Thoracic aorta (tissue), 2 donors: ENCODE results near the gene GALNT2. TPM values are rescaled to one million over a fixed set of nuclear protein-coding genes. Genes with fewer than 3 reads are reported as not detected.
A peak's percentile ranks its signal among the peaks of the same experiment; 100 is the strongest.

ENCODE experiments used
- ATAC-seq: fragments of 150-250 bp; one replicate; pipeline ENCODE4 v1.8.0; 2017; ENCODE audit warnings: low read depth; ENCODE audit not compliant: insufficient number of reproducible peaks, low FRiP score
- DNase-seq: peaks from one replicate; pipeline ENCODE4 v3.0.0-alpha.2; 2020; ENCODE audit warnings: low spot score
- H3K27ac ChIP-seq, 2 donors: fragments of 200-600 bp; sonication (generic); 1 replicate in 1 of 2; 2 replicates in 1 of 2; pipeline ENCODE4 v1.5.1; 2016; ENCODE audit warnings: mild to moderate bottlenecking in 2 of 2, moderate library complexity in 2 of 2
- H3K27me3 ChIP-seq: fragments of 200-600 bp; sonication (generic); replicated peaks from 2 replicates; pipeline ENCODE4 v1.6.0; 2016; ENCODE audit warnings: mild to moderate bottlenecking; ENCODE audit not compliant: insufficient read depth
- H3K36me3 ChIP-seq: fragments of 200-600 bp; sonication (generic); one replicate; pipeline ENCODE4 v1.5.1; 2016
- H3K4me1 ChIP-seq, 2 donors: fragments of 200-600 bp; sonication (generic); 1 replicate in 1 of 2; 2 replicates in 1 of 2; pipeline versions ENCODE4 v1.5.1 to v1.6.0; 2016; ENCODE audit warnings: low read depth in 2 of 2, mild to moderate bottlenecking in 1 of 2; ENCODE audit not compliant: control insufficient read depth in 1 of 2
- H3K4me3 ChIP-seq: fragments of 200-600 bp; sonication (generic); 2 replicates; pipeline ENCODE4 v1.5.1; 2016; ENCODE audit warnings: mild to moderate bottlenecking
- H3K9me3 ChIP-seq: fragments of 200-600 bp; sonication (generic); 2 replicates; pipeline ENCODE4 v1.5.1; 2016
- CTCF ChIP-seq: fragments of 200-600 bp; sonication (generic); IDR thresholded peaks from one replicate; pipeline ENCODE4 v1.5.1; 2019; ENCODE audit warnings: antibody characterized with exemption
- total RNA-seq, 2 donors: library from RNA; depleted of rRNA; stranded (reverse); fragments of >200 nt; gene quantifications; one replicate each; pipeline versions ENCODE4 v1.1.0 to v1.2.3, GENCODE V29; 2016

The GALNT2 gene
- total RNA-seq, 2 donors from 2014 or later, result 113 to 148 TPM

DNA sequence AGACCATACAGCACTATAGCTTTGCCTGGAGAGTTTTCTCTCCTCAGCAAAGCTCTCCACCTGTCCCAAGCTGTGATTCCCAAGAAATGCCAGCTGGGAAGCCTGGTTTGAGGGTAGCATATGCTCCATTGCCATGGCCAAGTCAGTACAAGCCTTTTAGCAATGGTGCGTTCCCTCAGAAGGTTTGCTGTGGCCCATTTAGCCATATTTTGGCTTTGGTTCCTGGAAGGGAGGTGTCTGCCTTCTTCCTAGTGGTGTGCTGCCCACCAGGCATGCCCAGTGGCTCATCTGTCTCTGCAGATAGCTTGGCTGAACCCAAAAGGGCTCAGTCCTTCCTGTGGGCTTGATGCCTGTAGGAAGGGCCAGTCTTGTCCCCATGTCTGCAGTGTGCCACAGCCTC lies 32.4 kb downstream of the GALNT2 start:
- H3K27ac ChIP-seq, result no peak overlapping the region
- H3K36me3 ChIP-seq, result no peaks in the 10 kb centered on the region
- H3K9me3 ChIP-seq, result no peaks in the 10 kb centered on the region
- DNase-seq (no peak), ATAC-seq (no peak)
- H3K4me1 ChIP-seq, result peaks cover 20 to 36% of the 10 kb centered on the region in 2 donors
- H3K4me3 ChIP-seq, result no peak overlapping the region
- no peak for TF ChIP-seq CTCF
- no peaks in the 10 kb centered on the region for H3K27me3 ChIP-seq

DNA sequence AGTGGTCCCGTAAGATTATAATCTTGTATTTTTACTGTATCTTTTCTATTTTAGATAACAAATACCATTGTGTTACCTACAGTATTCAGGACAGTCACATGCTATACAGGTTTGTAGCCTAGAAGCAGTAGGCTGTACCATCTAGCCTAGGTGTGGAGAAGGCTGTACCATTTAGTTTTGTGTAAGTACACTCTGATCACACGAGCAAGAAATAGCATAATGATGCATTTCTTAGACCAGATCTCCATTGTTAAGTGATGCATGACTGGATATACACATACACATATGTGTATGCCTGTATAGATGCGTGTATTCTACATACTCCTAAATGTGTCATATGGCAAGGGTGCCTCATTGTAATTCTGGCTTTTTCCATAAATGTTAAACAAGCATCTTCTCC lies 33.9 kb downstream of the GALNT2 start:
- no peaks in the 10 kb centered on the region for H3K36me3 ChIP-seq
- no peak for ATAC-seq
- no peak overlapping the region for H3K4me3 ChIP-seq
- H3K9me3 ChIP-seq, result no peaks in the 10 kb centered on the region
- no peak for TF ChIP-seq CTCF
- H3K27me3 ChIP-seq, result no peaks in the 10 kb centered on the region
- no peak for DNase-seq
- H3K4me1 ChIP-seq, result peaks cover 30 to 49% of the 10 kb centered on the region in 2 donors
- peak overlapping the region in 1 of 2 donors; percentile 39 for H3K27ac ChIP-seq

DNA sequence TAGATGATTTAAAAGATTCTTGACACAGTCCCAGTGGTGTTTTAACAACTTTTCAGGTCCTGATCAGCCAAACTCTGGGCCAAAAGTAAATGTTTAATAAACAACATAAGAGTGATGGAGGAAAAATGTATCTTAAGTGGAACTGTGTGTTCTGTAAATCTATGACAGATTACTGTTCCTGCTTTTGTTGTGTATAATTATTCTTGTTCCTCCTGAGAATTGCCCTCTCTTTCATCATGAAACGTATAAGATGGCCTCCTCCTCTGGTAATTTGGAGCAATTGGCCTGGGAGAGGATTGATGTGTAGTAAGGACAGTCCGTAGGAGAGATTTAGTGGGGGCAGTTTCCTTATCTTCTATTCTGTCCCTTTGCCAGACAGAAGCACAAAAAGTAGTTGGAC lies 34.5 kb downstream of the GALNT2 start:
- ATAC-seq (no peak), DNase-seq (no peak)
- Histone ChIP-seq H3K4me3 (no peak overlapping the region), H3K27me3 (no peaks in the 10 kb centered on the region), H3K27ac (peak overlapping the region; percentile 24 to 39), H3K9me3 (no peaks in the 10 kb centered on the region), H3K36me3 (no peaks in the 10 kb centered on the region), H3K4me1 (peaks cover 36 to 55% of the 10 kb centered on the region in 2 donors)
- TF ChIP-seq CTCF, result no peak

DNA sequence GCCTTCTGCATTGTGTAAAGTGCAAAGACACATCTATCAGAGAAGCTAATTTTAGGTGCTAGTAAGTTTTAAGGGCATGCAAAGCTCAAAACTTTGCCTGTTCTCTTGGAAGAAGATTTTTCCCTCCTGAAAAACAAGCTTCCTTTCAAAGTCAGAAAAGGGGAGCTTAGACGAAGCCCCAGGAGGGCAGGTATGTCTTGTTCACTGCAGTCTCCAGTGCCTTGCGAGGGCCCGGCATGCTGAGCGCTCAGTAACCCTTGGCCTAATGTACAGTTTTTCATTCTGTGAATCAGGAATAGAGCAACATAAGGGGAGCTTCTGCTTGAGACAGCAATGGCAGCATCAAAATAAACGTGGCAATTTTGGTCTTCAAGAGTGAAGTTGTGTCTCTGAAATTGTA lies 35.0 kb downstream of the GALNT2 start:
- no peak overlapping the region for H3K4me3 ChIP-seq
- ATAC-seq (no peak), DNase-seq (no peak)
- no peaks in the 10 kb centered on the region for H3K27me3 ChIP-seq
- TF ChIP-seq CTCF, result no peak
- peak overlapping the region; percentile 24 to 39 for H3K27ac ChIP-seq
- H3K36me3 ChIP-seq, result no peaks in the 10 kb centered on the region
- peaks cover 36 to 60% of the 10 kb centered on the region in 2 donors for H3K4me1 ChIP-seq
- no peaks in the 10 kb centered on the region for H3K9me3 ChIP-seq

DNA sequence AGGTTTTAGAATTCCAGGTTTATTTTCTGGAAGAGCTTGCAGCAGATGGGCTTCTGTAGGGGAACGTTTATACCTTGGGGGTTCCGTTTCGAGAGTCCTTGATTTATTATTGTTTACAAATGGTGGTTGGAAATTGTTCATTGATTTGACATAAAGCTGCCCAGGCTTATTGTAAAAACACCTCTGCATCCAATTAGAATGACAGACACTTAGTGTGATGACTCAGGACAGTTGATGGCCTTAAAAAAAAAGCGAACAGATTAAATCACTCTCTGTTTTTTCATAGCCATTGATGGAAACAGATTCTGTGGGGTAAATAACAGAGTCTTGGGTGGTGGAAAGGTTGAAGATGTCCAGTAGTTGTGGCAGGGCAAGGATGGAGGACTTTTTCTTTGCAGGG lies 35.4 kb downstream of the GALNT2 start:
- ATAC-seq, result no peak
- H3K9me3 ChIP-seq, result no peaks in the 10 kb centered on the region
- H3K4me1 ChIP-seq, result peaks cover 36 to 63% of the 10 kb centered on the region in 2 donors
- no peak for DNase-seq
- no peaks in the 10 kb centered on the region for H3K36me3 ChIP-seq
- no peak overlapping the region for H3K4me3 ChIP-seq
- H3K27me3 ChIP-seq, result no peaks in the 10 kb centered on the region
- TF ChIP-seq CTCF, result no peak
- peak overlapping the region in 1 of 2 donors; percentile 24 for H3K27ac ChIP-seq
